ENCODE measurements around the gene PLCH1. TPM values are rescaled to one million over a fixed set of nuclear protein-coding genes. Genes with fewer than 3 reads are reported as not detected.
A peak's percentile ranks its signal among the peaks of the same experiment; 100 is the strongest.

PLCH1 gene
- total RNA-seq, 6 experiments from 2014 or later, result not detected

GRCh38 chr3:155435821-155436220 lies 309.1 kb downstream of the PLCH1 start:
- TF ChIP-seq, protein P1, sequence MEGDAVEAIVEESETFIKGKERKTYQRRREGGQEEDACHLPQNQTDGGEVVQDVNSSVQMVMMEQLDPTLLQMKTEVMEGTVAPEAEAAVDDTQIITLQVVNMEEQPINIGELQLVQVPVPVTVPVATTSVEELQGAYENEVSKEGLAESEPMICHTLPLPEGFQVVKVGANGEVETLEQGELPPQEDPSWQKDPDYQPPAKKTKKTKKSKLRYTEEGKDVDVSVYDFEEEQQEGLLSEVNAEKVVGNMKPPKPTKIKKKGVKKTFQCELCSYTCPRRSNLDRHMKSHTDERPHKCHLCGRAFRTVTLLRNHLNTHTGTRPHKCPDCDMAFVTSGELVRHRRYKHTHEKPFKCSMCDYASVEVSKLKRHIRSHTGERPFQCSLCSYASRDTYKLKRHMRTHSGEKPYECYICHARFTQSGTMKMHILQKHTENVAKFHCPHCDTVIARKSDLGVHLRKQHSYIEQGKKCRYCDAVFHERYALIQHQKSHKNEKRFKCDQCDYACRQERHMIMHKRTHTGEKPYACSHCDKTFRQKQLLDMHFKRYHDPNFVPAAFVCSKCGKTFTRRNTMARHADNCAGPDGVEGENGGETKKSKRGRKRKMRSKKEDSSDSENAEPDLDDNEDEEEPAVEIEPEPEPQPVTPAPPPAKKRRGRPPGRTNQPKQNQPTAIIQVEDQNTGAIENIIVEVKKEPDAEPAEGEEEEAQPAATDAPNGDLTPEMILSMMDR (IDR thresholded peaks at IDR 0.05), result no peak
- Mint-ChIP-seq H3K4me3 (no peak overlapping the region), H3K36me3 (ENCODE audit: low read depth) (0 out of 2 replicates have a peak, but pooled peaks cover 7% of the 10 kb centered on the region), H3K4me1 (ENCODE audit: low read depth) (peaks cover 32% of the 10 kb centered on the region), H3K9me3 (peaks cover 6% of the 10 kb centered on the region), H3K27me3 (ENCODE audit: insufficient read depth) (peaks cover 2% of the 10 kb centered on the region; the same call in 1 of the 2 replicates), H3K27ac (peak overlapping the region; percentile 56)
- DNase-seq, result no peak

DNA sequence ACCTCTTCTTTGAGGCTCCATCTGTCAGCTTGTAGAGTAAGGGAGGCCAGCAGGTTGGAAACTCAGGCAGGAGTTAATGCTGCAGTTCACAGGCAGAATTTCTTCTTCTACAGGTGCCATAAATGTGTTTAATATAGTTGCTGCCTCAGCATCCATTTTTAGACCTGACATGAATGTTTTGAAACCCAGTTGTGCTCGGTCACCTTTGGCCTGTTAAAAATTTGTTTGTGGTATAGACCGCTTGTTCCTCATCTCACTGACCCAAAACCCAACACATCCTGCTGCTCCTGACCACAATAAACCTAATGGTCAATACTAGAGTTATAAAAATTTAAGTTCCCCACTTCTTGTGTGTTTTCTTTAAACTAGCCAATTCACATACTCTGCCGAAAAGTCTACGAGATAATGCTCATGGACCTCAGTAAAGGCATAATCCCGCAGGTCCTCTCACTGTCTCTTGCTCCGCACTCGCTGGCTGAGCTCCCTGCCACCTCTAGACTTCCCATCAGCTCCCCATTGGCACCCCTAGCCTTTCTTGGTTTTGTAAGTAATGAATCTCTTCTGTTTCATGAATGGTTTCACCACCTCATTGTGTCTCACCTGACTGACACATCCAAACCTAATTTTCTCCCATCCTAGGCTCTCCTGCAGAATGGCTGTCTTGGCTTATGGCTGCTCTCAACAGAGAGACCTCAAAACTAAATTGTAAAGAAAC lies 312.9 kb downstream of the PLCH1 start:
- H3K4me1 Mint-ChIP-seq (ENCODE audit: low read depth), result peaks cover 45% of the 10 kb centered on the region
- TF ChIP-seq, protein P1 (IDR thresholded peaks at IDR 0.05), result no peak
- H3K27me3 Mint-ChIP-seq (ENCODE audit: insufficient read depth), result peaks cover 2% of the 10 kb centered on the region; the same call in 1 of the 2 replicates
- DNase-seq, result no peak
- H3K36me3 Mint-ChIP-seq (ENCODE audit: low read depth), result peaks cover 16% of the 10 kb centered on the region
- peaks cover 26% of the 10 kb centered on the region for H3K9me3 Mint-ChIP-seq
- H3K4me3 Mint-ChIP-seq, result no peak overlapping the region
- H3K27ac Mint-ChIP-seq, result no peak overlapping the region

GRCh38 chr3:155428563-155428962 lies 316.3 kb downstream of the PLCH1 start:
- peak overlapping the region; percentile 87 for H3K27ac Mint-ChIP-seq
- H3K4me3 Mint-ChIP-seq, result no peak overlapping the region
- TF ChIP-seq, protein P1 (IDR thresholded peaks at IDR 0.05), result no peak
- H3K36me3 Mint-ChIP-seq (ENCODE audit: low read depth), result peaks cover 20% of the 10 kb centered on the region
- no peaks in the 10 kb centered on the region for H3K27me3 Mint-ChIP-seq (ENCODE audit: insufficient read depth)
- peaks cover 50% of the 10 kb centered on the region for H3K4me1 Mint-ChIP-seq (ENCODE audit: low read depth)
- DNase-seq, result peak; percentile 94
- H3K9me3 Mint-ChIP-seq, result peaks cover 32% of the 10 kb centered on the region

- peak; percentile 17 for DNase-seq
- H3K4me3 Mint-ChIP-seq, result no peak overlapping the region
- H3K27ac Mint-ChIP-seq, result no peak overlapping the region
- H3K36me3 Mint-ChIP-seq (ENCODE audit: low read depth), result peaks cover 20% of the 10 kb centered on the region
- peaks cover 26% of the 10 kb centered on the region for H3K9me3 Mint-ChIP-seq
- peaks cover 56% of the 10 kb centered on the region for H3K4me1 Mint-ChIP-seq (ENCODE audit: low read depth)
- H3K27me3 Mint-ChIP-seq (ENCODE audit: insufficient read depth), result no peaks in the 10 kb centered on the region
- TF ChIP-seq, protein P1 (IDR thresholded peaks at IDR 0.05), result no peak
These were observed 318.2 kb downstream of the PLCH1 start for GRCh38 chr3:155426524-155427230.

DNA sequence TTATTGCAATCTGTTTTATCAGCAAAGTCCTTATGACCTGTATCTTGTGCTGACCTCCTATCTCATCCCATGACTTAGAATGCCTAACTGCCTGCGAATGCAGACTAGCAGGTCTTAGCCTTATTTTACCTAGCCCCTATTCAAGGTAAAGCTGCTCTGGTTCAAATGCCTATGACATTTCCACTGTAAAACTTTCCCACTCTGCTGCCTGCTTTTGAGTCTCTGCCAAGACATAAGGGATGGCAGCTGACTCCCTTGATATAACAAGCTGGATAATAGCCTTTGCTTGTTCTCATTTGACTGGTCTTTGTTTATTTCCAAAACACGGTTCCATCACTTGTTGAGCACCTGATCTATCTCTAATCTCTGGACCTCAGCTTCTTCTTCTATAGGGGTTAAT lies 319.5 kb downstream of the PLCH1 start:
- TF ChIP-seq, protein P1 (IDR thresholded peaks at IDR 0.05), result no peak
- DNase-seq, result no peak
- Mint-ChIP-seq H3K27me3 (ENCODE audit: insufficient read depth) (no peaks in the 10 kb centered on the region), H3K9me3 (peaks cover 26% of the 10 kb centered on the region), H3K36me3 (ENCODE audit: low read depth) (peaks cover 18% of the 10 kb centered on the region), H3K27ac (no peak overlapping the region), H3K4me1 (ENCODE audit: low read depth) (peaks cover 68% of the 10 kb centered on the region), H3K4me3 (no peak overlapping the region)

Measured in HFFc6 (cell line).